NK-92 treated with Interleukin-12 subunit alpha and Interleukin-12 subunit beta, amount 100 ng/mL, for 24 hours (cell line): ENCODE measurements around the gene CHST11.

Experiments used
- DNase-seq: peaks from one replicate; lab custom pipeline; 2025; lab: John Stamatoyannopoulos, UW

The CHST11 gene

DNA sequence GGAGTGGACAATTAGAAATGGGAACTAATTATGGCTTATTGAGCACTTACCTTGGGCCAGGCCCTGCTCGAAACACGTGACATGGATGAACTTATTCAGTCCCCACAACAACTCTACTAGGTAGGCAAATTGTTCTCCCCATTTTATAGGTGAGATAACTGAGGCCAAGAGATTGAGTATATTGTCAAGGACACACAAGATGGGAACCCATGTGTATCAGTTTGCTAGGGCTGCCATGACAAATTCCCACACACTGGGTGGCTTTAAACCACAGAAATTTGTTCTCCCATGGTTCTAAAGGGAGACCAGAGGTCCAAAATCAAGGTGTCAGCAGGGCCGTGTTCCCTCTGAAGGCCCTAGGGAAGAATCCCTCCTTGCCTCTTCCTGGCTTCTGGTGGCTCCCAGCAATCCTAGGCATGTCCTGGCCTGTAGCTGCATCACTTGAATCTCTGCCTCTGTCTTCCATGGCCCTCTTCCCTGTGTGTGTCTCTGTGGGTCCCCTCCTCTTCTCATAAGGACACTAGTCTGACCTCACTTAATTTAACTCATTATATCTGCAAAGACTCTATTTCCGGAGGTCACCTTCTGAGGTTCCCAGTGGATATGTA lies 128.8 kb downstream of the CHST11 start:
- no peak for DNase-seq

DNA sequence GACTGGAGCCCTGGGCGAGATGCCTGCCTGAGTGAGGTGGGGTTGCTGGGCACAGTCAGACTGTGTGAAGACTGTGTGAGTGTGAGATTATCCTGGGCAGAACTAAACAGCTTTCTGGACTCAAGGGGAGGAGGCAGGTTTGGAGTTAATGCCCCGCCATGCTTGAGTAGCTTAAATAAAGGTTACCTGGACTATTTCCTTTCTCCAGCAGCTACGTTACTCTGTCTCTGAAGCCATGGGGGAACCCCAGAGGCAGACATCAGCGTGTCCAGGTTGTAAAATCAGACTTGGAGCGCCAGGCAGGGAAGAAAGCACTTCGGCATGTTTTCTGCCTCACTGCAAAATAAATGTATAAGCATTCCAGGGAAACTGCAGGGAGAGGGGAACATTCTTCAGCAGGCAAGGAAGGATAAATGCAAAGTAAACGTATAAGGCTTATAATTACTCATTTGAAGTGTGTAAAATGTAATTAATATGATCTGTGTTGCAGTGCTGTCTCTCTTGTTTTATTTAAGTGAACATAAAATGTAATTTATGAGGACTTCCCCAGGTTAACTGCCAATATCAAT lies 129.7 kb downstream of the CHST11 start:
- DNase-seq = no peak

DNA sequence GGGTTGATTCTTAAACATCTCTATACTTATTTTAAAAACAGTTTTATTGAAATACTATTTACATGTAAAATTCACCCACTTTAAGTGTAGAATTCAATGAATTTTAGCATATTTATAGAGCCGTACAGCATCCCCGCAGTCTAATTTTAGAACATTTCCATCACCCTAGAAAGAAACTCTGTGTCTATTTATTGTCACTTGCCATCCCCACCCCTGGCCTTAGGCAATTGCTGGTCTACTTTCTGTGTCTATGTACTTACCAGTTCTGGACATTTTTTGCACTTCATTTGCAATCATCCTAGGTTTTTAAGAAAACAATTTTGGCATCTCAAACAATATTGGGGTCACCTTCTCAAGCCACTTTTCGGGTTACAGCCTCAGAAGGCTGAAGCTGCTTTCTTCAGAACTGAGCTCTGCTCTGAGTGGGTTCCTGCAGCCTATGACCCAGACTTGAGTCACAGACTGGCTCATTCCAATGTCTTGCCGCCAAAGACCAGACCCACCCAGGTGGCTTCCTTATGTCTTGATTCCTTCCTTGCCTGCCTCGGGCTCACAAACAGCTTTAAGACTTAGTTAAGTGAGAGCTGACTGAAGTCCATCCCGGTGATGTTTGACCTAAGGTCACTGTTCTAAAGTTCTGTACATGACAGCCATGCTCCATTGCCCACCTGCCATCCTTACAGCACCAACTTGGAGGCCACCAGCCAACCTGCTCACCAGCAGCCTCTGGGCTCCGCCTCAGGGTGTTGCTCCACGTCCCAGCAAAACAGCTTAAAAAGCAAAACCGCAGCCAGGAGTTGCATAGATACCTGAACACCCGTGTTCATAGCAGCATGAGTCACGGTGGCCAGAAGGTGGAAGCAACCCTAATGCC lies 131.5 kb downstream of the CHST11 start:
- no peak for DNase-seq

DNA sequence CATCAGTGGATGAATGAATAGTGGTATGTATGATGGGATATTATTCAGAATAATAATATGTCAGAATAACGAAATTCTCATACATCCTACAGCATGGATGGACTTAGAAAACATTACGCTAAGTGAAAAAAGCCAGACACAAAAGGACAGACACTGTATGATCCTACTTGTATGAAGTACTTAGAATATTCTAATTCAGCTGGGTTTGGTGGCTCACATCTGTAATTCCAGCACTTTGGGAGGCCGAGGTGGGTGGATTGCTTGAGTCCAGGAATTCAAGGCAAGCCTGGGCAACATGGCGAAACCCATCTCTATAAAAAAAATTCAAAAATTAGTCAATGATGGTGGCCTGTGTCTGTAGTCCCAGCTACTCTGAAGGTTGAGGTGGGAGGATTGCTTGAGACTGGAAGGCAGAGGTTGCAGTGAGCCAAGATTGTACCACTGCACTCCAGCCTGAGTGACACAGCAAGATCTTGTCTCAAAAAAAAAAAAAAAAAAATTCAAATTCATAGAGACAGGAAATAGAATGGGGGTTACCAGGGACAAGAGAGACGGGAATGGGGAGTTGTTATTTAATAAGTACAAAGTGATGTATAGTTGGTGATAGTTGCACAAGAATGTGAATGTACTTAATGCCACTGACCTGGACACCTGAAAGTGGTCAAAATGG lies 132.3 kb downstream of the CHST11 start:
- no peak for DNase-seq

DNA sequence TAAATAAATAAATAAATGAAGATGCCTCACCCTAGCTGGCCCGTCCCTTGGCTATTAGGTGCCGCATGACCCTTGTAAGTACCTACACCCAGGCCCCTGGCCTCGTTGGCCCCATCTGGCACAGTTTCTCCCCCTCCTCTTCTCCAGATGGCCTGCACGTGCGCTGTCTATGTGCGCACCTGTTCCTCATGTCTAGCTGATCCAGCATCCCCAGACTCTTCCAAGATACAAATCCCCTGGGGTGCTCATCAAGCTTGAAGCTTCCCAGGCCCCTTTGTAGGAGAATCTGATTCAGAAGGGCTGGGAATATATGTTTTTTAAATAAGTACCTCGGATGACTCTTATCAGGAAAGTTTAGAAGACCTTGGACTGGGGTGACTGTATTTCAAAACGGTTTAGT lies 133.3 kb downstream of the CHST11 start:
- no peak for DNase-seq

DNA sequence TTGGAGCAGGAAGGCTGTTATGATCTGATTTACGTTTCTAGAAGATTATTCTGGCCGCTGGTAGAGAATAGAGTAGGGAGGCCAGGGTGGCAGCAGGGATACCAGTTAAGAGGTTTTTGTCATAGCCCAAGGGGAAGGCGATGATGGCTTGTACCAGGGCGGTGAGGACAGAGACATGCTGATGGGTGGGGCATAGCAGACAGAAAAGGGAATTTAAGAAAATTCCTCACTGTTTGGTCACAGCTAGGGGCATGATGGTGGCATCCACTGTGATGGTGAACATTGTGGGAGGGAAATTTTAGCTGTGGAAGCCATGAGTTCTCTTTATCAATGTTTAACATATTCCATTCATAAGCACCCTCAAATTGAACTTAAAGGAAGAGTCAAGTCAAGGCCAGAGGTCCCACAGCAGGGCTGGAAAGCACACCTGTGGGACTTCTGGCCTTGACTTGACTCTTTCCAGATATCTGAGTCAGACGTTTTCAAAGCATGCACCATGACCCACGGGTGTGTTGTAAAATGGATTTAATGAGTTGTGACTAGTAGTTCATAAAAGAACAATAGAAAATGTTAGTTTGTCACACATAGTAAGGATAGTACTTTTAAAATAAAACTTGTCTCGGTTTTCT lies 134.6 kb downstream of the CHST11 start:
- no peak for DNase-seq

DNA sequence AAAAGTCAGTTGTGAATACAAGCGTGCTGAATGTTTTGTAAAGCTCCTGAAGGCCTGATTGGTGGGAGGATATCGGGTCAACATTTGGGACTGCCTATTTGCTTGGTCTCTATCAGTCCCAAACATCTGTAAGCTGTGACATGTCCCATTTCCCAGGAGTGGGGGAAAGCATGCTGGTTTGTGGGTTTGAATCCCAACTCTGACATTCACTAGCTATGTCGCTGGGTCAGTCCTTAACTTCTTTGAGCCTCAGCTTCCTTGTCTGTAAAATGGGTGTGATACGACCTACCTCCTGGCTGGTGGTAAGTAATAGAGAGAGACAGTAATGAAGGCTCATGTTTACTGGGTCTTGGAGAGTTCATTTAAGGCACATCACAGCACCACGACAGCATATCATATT lies 136.7 kb downstream of the CHST11 start:
- no peak for DNase-seq

DNA sequence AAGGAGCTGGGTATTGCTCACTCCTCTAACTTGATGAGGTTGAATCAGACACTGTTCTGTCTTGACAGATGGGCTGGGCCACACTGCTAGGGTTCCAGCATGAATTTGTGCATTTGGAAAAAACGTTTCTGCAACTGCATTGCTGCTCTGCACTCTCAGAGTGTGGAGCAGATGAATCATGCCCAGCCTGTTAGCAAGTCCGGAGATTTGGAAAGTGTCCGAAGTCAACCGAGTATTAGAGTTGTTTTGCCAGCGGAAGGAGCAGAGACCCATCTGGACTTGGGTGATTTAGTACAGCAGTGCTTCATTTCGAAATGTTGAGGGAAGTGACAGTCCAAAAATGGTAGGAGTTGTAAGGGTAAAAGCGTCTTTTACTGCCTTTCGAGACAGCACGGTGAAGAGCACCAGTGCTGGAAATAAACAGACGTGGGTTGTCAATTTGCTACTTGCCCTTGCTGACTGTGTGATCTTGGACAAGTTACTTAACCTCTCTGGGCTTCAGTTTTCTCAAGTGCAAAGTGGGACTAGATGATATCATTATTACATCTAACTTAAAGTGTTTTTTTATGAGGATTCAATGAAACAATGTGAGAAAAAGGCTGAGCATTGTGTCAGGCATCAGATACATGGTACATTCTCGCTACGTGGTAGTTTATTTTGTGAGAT lies 139.5 kb downstream of the CHST11 start:
- no peak for DNase-seq

DNA sequence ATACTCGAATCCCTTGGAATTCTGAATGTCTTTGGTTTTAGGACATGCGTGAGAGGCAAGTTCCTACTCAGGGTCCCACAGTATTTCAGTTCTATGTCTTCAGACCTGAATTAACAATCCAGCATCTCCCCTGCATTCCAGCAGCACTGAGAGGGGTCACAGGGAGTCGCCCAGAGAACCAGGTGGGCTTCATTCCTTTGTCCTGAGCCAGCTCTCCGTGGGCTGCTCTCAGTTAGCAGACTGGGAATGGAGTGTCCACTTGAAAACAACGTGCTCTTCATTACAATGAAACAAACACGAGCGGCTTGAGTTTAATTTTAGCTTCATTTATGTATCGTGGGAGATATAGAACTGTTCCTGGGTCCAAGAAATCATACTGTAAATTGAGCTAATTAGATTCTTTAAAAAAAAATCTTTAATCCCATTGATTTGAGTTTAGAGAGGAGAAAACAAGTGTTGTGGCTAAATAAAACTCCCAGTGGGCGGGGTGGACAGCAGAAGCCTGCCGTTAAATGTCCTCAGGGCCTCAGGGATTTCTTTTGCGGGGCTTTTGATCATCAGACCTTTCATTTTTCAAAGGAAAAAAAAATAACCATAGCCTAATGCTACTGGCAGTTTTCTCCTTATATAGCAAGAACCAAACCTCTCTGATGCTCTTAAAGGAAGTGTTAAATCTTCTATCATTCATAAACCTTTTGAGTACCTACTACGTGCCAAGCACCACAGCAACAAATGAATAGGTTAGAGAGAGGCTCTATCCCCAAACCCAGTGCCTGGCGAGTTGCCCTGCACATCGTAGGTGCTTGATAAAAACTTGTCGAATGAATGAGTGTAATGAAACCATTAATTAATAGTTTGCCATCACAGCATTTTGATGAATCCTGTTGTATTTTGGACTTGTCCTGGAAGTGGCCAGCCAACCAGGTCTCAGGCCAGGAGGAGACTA lies 140.4 kb downstream of the CHST11 start:
- DNase-seq = no peak

DNA sequence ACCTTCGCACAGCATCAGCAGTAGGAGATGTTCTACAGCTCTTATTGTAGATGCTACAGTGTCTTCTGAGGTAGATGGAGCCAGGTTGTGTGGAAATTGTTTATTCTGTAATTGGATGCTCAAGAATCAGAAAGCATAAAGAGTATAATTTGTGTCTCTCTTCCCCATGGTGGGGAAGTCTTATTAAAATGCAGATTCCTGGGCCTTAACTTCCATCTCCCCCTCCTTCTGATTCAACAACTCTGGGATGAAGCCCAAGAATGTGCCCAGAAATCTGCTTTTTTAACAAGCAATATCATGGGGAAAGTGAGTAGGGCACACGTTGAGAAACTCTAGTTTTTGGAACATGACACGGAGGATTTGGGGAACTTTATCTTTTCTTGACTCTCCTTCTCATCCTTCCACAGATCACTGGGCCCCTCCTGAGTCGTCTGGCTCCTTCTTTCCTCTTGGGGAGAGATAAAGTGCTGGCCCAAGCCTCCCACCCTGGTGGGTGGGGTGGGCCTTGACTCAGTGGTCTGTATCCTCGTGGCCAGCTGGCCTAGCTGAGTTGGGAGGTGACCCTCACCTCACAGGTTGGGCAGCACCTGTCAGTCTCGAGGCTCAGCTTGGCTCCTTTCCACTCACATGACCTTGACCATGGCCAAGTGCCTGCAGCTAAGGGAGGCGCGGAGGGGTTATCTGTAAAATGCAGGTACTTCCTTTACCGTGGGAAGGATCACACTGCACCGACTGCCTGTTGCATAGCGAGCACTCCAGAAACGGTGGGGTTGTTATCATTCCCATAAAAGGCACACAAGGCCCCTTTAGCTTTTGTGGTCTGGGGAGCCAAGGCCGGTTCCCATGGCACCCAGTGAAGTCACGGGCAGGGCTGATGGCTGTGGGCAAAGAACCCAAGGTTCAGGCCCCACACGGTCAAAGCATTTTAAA lies 141.9 kb downstream of the CHST11 start:
- DNase-seq = no peak

DNA sequence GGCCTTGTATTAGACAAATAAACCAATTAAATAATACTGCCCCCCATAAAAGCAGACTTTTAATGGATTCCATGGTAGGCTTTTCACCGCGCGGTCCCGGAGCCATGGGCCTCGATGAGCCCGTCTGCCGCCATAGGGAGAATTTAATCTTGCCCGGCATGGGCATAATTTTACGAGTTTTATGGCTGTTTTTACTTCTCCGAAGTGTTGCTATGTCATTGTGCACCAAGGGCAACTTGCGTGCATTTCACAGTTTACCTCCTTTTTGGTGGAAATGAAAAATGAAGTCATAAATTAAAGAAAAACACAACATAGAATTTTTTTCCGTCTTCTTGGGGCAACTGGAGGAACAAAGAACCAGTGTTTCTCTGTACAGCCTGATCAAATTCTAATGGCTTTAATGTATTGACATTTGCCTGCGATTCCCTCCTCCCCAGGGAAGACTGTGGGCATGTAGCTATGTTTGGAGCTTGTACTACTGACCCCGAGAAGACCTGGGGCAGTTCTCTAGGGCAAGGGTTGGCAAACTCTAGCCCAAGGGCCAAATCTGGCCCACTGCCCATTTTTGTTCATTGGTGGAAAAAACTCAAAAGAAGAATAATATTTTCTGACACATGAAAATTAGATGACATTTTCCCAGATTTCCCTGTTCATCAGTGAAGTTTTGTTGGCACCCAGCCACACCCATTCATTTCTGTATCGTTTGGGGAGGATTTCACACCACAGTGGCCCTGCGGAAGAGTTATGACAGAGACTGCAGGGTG lies 142.7 kb downstream of the CHST11 start:
- no peak for DNase-seq

DNA sequence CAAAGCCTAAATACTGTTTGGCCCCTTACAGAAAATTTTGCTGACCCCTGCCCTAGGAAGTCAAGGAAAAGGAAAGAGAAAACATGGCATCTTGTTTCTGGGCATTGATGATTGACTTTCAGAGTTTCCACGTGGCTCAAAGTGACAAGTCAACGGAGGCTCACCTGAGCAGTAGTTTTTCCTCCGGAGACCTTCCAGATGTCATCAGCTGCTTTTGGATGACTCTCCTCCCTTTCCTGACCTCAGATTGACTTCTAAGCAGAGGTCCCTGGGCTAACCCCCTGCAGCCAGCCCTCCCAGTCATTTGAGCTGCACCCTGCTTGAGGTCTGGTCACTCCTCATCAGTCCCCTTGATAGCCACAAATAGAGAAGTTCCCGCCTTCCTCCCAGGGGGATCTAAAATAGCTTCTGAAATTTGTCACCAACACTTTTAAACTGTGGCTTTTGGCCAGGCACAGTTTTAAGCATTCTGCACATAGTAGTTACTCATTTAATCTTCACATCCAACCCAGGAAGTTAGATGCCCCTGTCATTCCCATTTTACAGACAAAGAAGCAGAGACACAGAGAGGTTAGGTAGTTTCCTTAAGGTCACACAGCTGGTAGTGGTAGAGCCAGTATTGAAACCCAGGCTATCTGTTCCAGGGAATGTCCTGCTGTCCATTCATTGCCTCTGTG lies 143.4 kb downstream of the CHST11 start:
- DNase-seq = no peak

DNA sequence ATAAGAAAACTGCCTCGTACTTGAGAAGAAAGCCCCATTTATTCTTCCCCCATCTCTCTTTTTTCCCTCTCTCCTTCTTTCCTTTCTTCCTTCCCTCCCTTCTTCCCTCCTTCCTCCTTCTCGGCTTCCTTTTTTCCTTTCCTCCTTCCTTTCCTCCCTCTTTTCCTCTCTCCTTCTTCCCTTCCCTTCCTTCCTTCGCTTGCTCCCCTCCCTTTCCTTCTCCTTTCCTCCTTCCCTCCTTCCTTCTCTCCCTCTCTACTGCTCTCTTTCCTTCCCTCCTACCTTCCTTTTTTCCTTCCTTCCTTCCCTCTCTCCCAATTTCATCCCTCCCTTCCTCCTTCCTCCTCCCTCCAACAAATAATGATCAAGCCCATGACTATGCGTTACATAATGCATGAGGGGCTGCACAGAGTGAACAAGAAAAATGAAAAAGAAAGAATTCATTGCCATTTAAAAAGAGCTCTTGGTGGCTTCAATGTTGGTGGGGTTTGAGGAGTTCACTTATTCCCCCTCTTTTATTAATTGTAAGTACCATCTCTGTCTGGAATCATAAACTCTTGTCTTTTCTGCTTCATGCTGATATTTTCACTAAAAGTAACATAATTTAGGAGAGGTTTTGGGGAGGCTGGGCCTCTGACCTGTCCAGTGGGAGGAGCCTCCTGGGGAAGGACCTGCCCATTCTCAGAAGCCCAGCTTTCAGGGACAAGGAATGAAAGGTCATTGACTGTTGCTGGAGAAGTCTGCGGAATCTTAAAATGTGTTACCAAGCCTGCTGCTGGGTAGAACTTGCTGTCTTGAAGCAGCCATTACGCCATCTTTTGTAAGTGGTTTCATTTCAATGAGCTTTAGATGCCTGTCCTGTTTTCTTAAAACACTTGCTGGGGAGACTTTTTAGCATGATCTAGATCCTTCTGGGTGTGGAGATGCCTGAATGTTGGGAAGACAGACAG lies 144.3 kb downstream of the CHST11 start:
- DNase-seq = no peak

DNA sequence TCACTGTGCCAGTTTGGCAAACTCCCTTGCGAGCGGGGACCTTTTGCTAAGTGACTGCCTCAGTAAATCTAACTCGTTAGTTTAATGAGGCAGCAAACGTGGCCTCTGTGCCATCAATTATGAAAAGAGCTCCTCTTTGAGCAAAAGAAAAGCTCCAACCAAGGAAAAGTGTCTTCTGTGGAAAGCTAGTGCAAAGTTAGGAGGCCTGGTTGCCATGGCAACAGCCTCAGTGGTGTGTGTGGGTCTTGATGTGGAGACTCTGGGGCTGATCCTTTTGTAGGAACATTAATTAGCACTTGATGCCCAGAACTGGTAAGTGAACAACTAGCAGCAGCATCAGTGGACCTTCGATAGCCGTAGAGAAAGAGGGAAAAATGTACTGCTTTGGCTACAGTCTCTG lies 145.7 kb downstream of the CHST11 start:
- no peak for DNase-seq

DNA sequence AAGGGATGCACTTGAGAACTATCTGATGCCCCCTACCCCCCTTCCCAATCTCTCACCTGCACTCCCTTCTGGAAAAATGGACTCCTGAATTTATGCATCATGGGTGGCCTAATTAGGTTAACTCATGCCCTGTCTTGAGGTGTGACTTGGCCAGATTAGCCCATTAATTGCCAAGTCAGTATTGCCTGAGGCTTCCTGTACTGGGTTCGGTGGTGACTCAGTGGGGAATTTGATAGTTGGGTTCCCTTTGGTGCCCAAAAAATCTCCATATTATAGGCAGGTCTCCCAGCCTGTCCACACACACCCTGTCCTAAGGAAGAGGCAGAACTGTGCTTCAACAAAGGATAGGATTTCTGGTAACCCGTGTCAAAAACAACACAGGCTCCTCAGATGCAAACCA lies 146.1 kb downstream of the CHST11 start:
- DNase-seq = no peak

DNA sequence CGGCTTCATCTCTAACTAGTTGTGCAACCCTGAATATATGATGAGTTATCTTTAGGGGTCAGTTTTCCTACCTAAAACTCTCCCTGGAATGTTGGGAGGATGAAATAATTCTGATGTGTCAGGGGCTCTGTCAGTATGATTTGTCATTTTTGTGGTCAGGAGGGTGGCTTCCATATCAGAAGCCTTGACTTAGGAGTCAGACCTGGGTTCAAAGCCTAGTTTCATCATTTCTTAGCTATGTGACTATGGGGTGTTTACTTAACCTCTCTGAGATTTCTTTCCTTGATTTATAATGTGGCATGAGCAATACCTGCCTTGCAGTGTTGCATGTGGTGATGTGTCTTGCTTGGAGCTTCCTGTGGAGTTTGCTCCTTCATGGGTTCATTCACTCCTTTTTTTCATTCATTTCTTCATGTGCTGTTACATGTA lies 146.8 kb downstream of the CHST11 start:
- no peak for DNase-seq
